ENCODE results near the gene ANXA2R. TPM values are rescaled to one million over a fixed set of nuclear protein-coding genes. Genes with fewer than 3 reads are reported as not detected.

Gene ANXA2R
- total and polyA plus RNA-seq, 2 donors (not counting 1 experiment from before 2014, with no cell fraction given), result 19.3 to 50.4 TPM

DNA sequence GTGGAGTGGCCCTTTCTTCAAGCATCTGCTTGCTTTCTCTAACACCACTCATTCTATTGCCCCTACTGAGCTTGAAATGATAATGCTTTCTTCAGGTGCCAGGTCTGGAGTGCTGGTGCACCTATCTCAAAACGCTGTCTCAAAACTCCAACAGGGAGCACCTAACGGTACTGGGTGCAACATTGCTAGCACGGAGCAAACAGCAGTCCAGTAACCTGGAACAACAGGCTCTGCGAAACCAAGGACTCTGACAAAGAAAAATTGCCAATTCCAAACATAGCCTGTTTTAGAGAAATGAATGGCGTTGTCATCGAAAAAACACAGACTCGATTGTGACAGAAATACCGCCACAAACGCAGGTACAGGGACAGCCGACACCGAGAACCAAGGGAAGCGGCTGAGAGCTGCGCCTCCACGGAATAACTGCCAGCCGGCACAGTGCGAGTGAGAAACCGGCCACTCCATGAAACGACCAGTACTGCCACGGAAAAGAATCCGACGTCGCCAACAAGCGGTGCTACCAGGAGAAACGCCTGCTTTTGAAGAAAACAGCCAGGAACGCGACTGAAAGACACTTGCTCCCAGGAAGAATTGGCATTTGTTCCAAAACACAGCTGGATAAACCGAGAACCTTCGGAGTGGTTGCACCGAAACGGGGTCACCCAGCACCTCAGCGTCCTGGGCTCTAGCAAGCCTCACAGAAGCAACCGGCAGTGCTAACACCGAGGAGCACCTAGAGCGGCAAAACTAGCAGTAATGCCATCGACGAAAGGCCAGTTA lies 3.1 kb downstream of the ANXA2R start:
- H3K36me3 ChIP-seq (replicated peaks in 1 of 2; ENCODE audit: control extremely low read depth in 1 of 2, control insufficient read depth in 1 of 2, extremely low read depth in 1 of 2, insufficient read depth in 2 of 2, low read length in 1 of 2), result no peaks in the 10 kb centered on the region
- intact Hi-C loops (cut with micrococcal nuclease), result no loop called here
- no peak for TF ChIP-seq EZH2 (IDR thresholded peaks at IDR 0.05; ENCODE audit: borderline replicate concordance, insufficient read depth, low read depth, low read length, poor library complexity, severe bottlenecking)
- TF ChIP-seq, protein P1, sequence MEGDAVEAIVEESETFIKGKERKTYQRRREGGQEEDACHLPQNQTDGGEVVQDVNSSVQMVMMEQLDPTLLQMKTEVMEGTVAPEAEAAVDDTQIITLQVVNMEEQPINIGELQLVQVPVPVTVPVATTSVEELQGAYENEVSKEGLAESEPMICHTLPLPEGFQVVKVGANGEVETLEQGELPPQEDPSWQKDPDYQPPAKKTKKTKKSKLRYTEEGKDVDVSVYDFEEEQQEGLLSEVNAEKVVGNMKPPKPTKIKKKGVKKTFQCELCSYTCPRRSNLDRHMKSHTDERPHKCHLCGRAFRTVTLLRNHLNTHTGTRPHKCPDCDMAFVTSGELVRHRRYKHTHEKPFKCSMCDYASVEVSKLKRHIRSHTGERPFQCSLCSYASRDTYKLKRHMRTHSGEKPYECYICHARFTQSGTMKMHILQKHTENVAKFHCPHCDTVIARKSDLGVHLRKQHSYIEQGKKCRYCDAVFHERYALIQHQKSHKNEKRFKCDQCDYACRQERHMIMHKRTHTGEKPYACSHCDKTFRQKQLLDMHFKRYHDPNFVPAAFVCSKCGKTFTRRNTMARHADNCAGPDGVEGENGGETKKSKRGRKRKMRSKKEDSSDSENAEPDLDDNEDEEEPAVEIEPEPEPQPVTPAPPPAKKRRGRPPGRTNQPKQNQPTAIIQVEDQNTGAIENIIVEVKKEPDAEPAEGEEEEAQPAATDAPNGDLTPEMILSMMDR (IDR thresholded peaks at IDR 0.05), result no peak
- H3K27ac Mint-ChIP-seq, result peak overlapping the region; percentile 93
- H3K27me3 ChIP-seq (replicated peaks in 1 of 4; ENCODE audit: control extremely low read depth in 1 of 4, control insufficient read depth in 3 of 4, insufficient read depth in 4 of 4, low read length in 3 of 4), result no peaks in the 10 kb centered on the region
- H3K79me2 ChIP-seq (ENCODE audit: control insufficient read depth, insufficient read depth, low read length), result peaks cover 58% of the 10 kb centered on the region
- no peaks in the 10 kb centered on the region for H3K9me3 ChIP-seq (ENCODE audit: control extremely low read depth in 1 of 3, control insufficient read depth in 2 of 3, insufficient read depth in 1 of 3, low read length in 2 of 3)
- H3K27ac ChIP-seq (ENCODE audit: low read length in 2 of 2), result peak overlapping the region; percentile 65 to 99
- peak overlapping the region; percentile 64 for H3K9ac ChIP-seq (ENCODE audit: low read length)
- peak overlapping the region; percentile 35 to 92 (median 81) for H3K4me3 ChIP-seq (ENCODE audit: control extremely low read depth in 1 of 5, extremely low read depth in 1 of 5, insufficient read depth in 1 of 5, low read depth in 2 of 5, low read length in 4 of 5)
- ATAC-seq (ENCODE audit: low read depth) (no peak), DNase-seq (no peak)
- H3K4me3 Mint-ChIP-seq, result peak overlapping the region; percentile 91
- peak overlapping the region; percentile 53 for H2AFZ ChIP-seq (ENCODE audit: insufficient read depth, low read depth, low read length, poor library complexity, severe bottlenecking)
- H3K4me1 Mint-ChIP-seq, result peaks cover 46% of the 10 kb centered on the region
- CTCF ChIA-PET, result interaction anchor here (1.2 to 9.5 kb wide), 7 partner anchors 10 to 128 kb away, joined by 5 to 194 read pairs (median 24); no protein-coding TSS in a partner anchor
- peaks cover 41 to 48% of the 10 kb centered on the region in 2 donors for H3K4me1 ChIP-seq (ENCODE audit: control insufficient read depth in 2 of 2, insufficient read depth in 2 of 2, low read length in 2 of 2)
- POLR2A ChIA-PET, result interaction anchor here (0.7 to 8.0 kb wide), 6 partner anchors 18 to 302 kb away, joined by 5 to 202 read pairs (median 61); no protein-coding TSS in a partner anchor
- no peaks in the 10 kb centered on the region for H4K20me1 ChIP-seq (ENCODE audit: control insufficient read depth, insufficient read depth, low read length, poor library complexity, severe bottlenecking)
- no peaks in the 10 kb centered on the region for H3K9me3 Mint-ChIP-seq (ENCODE audit: insufficient read depth)
- peak overlapping the region; percentile 87 for H3K4me2 ChIP-seq (replicated peaks; ENCODE audit: low read depth, low read length, poor library complexity, severe bottlenecking)
- WGBS (ENCODE audit: insufficient coverage), result 75% methylated on average over 36 of the region's 36 CpGs
- H3K27me3 Mint-ChIP-seq, result no peaks in the 10 kb centered on the region

DNA sequence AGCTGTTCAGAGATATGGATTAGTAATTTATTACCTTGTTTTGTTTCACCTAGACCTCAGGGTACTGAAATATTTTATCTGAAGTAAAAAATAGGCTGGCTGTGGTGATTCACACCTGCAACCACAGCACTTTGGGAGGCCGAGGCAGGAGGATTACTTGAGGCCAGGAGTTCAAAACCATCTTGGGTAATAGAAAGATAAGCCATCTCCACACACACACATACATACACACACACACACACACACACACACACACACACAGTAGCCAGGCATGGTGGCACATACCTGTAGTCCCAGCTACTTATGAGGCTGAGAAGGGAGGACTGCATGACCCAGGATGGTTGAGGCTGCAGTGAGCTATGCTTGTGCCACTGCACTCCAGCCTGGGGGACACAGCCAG lies 3.7 kb downstream of the ANXA2R start:
- no peak for ATAC-seq (ENCODE audit: low read depth)
- Histone ChIP-seq H3K4me3 (ENCODE audit: control extremely low read depth in 1 of 5, extremely low read depth in 1 of 5, insufficient read depth in 1 of 5, low read depth in 2 of 5, low read length in 4 of 5) (no peak overlapping the region), H3K4me1 (ENCODE audit: control insufficient read depth in 2 of 2, insufficient read depth in 2 of 2, low read length in 2 of 2) (peaks cover 41 to 43% of the 10 kb centered on the region in 2 donors), H3K79me2 (ENCODE audit: control insufficient read depth, insufficient read depth, low read length) (peaks cover 58% of the 10 kb centered on the region), H3K9ac (ENCODE audit: low read length) (no peak overlapping the region), H3K4me2 (replicated peaks; ENCODE audit: low read depth, low read length, poor library complexity, severe bottlenecking) (peak overlapping the region; percentile 87), H3K27me3 (replicated peaks in 1 of 4; ENCODE audit: control extremely low read depth in 1 of 4, control insufficient read depth in 3 of 4, insufficient read depth in 4 of 4, low read length in 3 of 4) (no peaks in the 10 kb centered on the region), H3K36me3 (replicated peaks in 1 of 2; ENCODE audit: control extremely low read depth in 1 of 2, control insufficient read depth in 1 of 2, extremely low read depth in 1 of 2, insufficient read depth in 2 of 2, low read length in 1 of 2) (no peaks in the 10 kb centered on the region), H4K20me1 (ENCODE audit: control insufficient read depth, insufficient read depth, low read length, poor library complexity, severe bottlenecking) (no peaks in the 10 kb centered on the region), H2AFZ (ENCODE audit: insufficient read depth, low read depth, low read length, poor library complexity, severe bottlenecking) (no peak overlapping the region), H3K27ac (ENCODE audit: low read length in 2 of 2) (peak overlapping the region in 1 of 2 donors; percentile 99), H3K9me3 (ENCODE audit: control extremely low read depth in 1 of 3, control insufficient read depth in 2 of 3, insufficient read depth in 1 of 3, low read length in 2 of 3) (no peaks in the 10 kb centered on the region)
- POLR2A ChIA-PET, result interaction anchor here (0.7 to 8.0 kb wide), 5 partner anchors 17 to 303 kb away, joined by 5 to 202 read pairs (median 9); no protein-coding TSS in a partner anchor
- Mint-ChIP-seq H3K9me3 (ENCODE audit: insufficient read depth) (no peaks in the 10 kb centered on the region), H3K4me1 (peaks cover 46% of the 10 kb centered on the region), H3K27me3 (no peaks in the 10 kb centered on the region), H3K4me3 (no peak overlapping the region), H3K27ac (no peak overlapping the region)
- intact Hi-C loops (cut with micrococcal nuclease), result no loop called here
- DNase-seq, result no peak
- CTCF ChIA-PET, result interaction anchor here (1.2 to 9.5 kb wide), 6 partner anchors 9 to 124 kb away, joined by 5 to 194 read pairs (median 30); no protein-coding TSS in a partner anchor
- WGBS (ENCODE audit: insufficient coverage), result no CpG with 5 or more reads among the region's 1 CpG
- TF ChIP-seq, protein P1 (IDR thresholded peaks at IDR 0.05), result no peak
- no peak for TF ChIP-seq EZH2 (IDR thresholded peaks at IDR 0.05; ENCODE audit: borderline replicate concordance, insufficient read depth, low read depth, low read length, poor library complexity, severe bottlenecking)
